RWPE1 (cell line): ENCODE results near the gene SLC25A39.

ENCODE experiments used
- CTCF ChIA-PET: fragments of 350-600 bp; sonication (Branson Sonifier 250); formaldehyde crosslinking; extraction: SDS; loops from one replicate; lab custom pipeline; 2021; lab: Yijun Ruan, JAX
- POLR2A ChIA-PET: fragments of 400-600 bp; formaldehyde crosslinking; extraction: SDS; loops from one replicate; lab custom pipeline; 2020; ENCODE audit warnings: antibody characterized with exemption; ENCODE audit not compliant: low non-redundant PET; lab: Yijun Ruan, JAX
- DNase-seq: peaks from one replicate; pipeline ENCODE4 v3.0.0; 2012; ENCODE audit warnings: low spot score
- H3K27ac ChIP-seq: fragments of 450-650 bp; 2 replicates; pipeline ENCODE4 v1.5.1; 2017
- TF ChIP-seq, protein P1 (sequence below): fragments of 450-650 bp; conservative IDR thresholded peaks from 2 replicates; pipeline ENCODE4 v1.5.1; 2017; ENCODE audit warnings: low read depth, mild to moderate bottlenecking

SLC25A39 gene

DNA sequence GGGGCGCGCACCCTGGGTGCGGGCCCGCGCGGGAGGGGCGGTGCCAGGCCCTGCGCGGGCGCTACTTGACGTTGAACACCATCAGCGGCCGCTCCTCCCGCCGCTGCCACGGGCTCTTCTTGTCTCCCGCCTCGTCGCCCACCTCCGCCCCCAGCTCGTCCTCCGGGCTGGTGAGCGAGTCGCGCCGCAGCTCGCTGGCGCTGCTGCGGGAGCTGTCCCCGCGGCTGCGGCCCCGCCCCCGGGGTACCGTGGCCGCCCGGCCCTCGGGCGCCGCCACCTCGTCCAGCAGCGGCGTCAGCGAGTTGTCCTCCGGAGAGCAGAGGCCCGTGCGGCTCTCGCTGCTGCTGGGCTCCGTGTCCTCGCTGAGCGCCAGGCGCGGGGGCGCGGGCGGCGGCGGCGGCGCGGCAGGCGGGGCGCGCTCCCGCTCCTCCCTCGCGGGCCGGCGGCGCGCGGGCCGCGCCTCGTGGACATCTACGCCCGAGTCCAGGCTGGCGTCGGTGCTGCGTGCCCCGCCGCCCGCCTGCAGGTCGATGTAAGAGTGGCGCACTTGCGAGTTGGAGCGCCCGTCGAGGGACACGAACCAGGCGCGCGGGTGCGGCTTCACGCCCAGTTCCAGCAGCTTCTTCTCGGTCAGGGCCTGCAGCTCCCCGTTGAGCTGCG, 29.2 kb upstream of the SLC25A39 start:
- POLR2A ChIA-PET = no interaction called here
- TF ChIP-seq, protein P1, sequence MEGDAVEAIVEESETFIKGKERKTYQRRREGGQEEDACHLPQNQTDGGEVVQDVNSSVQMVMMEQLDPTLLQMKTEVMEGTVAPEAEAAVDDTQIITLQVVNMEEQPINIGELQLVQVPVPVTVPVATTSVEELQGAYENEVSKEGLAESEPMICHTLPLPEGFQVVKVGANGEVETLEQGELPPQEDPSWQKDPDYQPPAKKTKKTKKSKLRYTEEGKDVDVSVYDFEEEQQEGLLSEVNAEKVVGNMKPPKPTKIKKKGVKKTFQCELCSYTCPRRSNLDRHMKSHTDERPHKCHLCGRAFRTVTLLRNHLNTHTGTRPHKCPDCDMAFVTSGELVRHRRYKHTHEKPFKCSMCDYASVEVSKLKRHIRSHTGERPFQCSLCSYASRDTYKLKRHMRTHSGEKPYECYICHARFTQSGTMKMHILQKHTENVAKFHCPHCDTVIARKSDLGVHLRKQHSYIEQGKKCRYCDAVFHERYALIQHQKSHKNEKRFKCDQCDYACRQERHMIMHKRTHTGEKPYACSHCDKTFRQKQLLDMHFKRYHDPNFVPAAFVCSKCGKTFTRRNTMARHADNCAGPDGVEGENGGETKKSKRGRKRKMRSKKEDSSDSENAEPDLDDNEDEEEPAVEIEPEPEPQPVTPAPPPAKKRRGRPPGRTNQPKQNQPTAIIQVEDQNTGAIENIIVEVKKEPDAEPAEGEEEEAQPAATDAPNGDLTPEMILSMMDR = no peak
- CTCF ChIA-PET = interaction anchor here (0.6 to 3.1 kb wide), 4 partner anchors 8 to 91 kb away, joined by 3 to 19 read pairs (median 4); partner anchors contain the start of gene FAM171A2
- DNase-seq = no peak
- peak overlapping the region; percentile 46 for H3K27ac ChIP-seq

DNA sequence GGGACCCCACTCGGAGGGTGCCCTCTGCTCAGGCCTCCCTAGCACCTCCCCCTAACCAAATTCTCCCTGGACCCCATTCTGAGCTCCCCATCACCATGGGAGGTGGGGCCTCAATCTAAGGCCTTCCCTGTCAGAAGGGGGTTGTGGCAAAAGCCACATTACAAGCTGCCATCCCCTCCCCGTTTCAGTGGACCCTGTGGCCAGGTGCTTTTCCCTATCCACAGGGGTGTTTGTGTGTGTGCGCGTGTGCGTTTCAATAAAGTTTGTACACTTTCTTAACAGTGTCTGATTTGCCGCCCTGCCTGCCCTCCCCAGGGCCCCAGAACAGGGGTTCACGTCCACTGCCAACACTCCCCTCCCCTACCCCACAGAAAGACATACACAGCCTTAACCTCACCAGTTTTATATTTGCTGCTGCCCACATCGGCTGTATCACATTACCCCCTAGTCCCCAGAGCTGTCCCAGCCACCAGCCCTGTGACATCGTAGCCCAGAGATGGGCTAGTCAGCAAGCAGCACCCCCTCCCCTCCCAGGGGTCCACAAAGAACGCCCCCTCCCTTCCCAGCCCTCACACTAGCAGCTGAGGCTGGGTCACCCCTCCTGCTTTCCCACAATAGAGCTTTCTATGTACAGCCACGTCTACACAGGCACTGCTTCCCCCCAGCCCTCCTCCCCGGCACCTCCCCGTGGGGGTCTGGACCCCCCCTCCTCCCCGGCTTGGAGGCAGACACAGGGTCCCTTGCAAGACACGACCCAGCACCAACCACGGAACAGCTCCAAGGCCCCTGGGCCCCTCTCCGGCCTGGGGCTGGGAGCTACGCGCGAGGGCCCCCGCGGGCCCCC, 28.4 kb upstream of the SLC25A39 start:
- DNase-seq = no peak
- POLR2A ChIA-PET = no interaction called here
- peak overlapping the region; percentile 46 for H3K27ac ChIP-seq
- CTCF ChIA-PET = interaction anchor here (0.6 to 3.1 kb wide), 3 partner anchors 7 to 11 kb away, joined by 3 to 19 read pairs (median 5); partner anchors contain the start of gene FAM171A2
- TF ChIP-seq, protein P1 = no peak

DNA sequence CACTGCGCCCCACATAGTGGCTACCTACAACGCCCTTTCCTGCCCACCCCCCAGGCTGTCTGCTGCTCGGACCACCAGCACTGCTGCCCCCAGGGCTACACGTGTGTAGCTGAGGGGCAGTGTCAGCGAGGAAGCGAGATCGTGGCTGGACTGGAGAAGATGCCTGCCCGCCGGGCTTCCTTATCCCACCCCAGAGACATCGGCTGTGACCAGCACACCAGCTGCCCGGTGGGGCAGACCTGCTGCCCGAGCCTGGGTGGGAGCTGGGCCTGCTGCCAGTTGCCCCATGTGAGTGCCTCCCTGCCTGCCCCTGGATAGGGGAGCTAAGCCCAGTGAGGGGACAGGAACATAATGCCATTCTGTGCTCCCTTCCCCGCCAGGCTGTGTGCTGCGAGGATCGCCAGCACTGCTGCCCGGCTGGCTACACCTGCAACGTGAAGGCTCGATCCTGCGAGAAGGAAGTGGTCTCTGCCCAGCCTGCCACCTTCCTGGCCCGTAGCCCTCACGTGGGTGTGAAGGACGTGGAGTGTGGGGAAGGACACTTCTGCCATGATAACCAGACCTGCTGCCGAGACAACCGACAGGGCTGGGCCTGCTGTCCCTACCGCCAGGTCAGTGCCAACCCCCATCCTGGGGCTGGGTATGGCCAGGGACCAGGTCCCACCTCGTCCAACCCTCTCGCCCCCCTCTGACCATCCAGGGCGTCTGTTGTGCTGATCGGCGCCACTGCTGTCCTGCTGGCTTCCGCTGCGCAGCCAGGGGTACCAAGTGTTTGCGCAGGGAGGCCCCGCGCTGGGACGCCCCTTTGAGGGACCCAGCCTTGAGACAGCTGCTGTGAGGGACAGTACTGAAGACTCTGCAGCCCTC, 27.6 kb upstream of the SLC25A39 start:
- DNase-seq = no peak
- TF ChIP-seq, protein P1 = no peak
- CTCF ChIA-PET = interaction anchor here (0.6 to 1.0 kb wide), 2 partner anchors 22 to 192 kb away, joined by 3 to 4 read pairs; no protein-coding TSS in a partner anchor
- peak overlapping the region; percentile 46 for H3K27ac ChIP-seq
- POLR2A ChIA-PET = interaction anchor here (0.7 kb wide), 1 partner anchor 25 kb away, joined by 3 read pairs; no protein-coding TSS in a partner anchor

DNA sequence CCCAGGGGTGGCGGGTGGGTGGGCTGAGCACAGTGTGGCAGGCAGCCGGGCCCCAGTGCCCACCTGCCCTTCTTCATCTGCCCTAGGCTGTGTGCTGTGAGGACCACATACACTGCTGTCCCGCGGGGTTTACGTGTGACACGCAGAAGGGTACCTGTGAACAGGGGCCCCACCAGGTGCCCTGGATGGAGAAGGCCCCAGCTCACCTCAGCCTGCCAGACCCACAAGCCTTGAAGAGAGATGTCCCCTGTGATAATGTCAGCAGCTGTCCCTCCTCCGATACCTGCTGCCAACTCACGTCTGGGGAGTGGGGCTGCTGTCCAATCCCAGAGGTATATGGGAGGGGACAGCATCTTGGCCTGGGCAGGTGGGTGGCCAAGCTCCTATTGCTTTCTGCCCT, 26.8 kb upstream of the SLC25A39 start:
- ChIA-PET CTCF (interaction anchor here (0.6 to 1.7 kb wide), 9 partner anchors 10 to 199 kb away, joined by 3 to 7 read pairs (median 4); no protein-coding TSS in a partner anchor), POLR2A (interaction anchor here (0.7 kb wide), 1 partner anchor 24 kb away, joined by 3 read pairs; no protein-coding TSS in a partner anchor)
- H3K27ac ChIP-seq = peak overlapping the region; percentile 46
- DNase-seq = no peak
- TF ChIP-seq, protein P1 = no peak

DNA sequence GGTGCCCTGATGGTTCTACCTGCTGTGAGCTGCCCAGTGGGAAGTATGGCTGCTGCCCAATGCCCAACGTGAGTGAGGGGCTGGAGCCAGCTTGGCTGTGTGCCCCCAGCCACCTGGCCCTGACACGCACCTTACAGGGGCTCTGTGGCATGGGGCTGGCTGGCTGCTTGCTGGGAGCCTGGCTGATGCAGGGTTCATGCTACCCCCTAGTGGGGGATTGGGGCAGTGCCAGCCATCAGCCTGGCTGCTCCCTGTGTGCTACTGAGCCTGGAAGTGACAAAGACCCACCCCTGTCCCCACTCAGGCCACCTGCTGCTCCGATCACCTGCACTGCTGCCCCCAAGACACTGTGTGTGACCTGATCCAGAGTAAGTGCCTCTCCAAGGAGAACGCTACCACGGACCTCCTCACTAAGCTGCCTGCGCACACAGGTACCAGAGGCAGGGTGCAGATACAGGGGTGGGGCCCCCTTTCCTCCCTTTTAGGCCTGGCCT, 26.2 kb upstream of the SLC25A39 start:
- peak; percentile 64 for DNase-seq
- ChIA-PET CTCF (interaction anchor here (0.6 to 1.7 kb wide), 12 partner anchors 9 to 214 kb away, joined by 3 to 7 read pairs (median 4); no protein-coding TSS in a partner anchor), POLR2A (no interaction called here)
- TF ChIP-seq, protein P1 = peak; percentile 84
- H3K27ac ChIP-seq = peak overlapping the region; percentile 92; the same call in 1 of the 2 replicates
